Liver (tissue), 9 donors: ENCODE data around the gene NRF1. TPM values are rescaled to one million over a fixed set of nuclear protein-coding genes. Genes with fewer than 3 reads are reported as not detected.

ENCODE experiments used
- DNase-seq: peaks from one replicate; pipeline ENCODE4 v3.0.0-alpha.2; 2017; ENCODE audit warnings: low spot score
- H3K27ac ChIP-seq, 2 donors: one replicate each; pipeline ENCODE4 v1.7.0; 2013; ENCODE audit warnings: inconsistent platforms in 2 of 2, low read length in 2 of 2, control low read depth in 1 of 2, low read depth in 1 of 2, mild to moderate bottlenecking in 1 of 2
- H3K27me3 ChIP-seq, 4 donors: one replicate each; pipeline versions ENCODE4 v1.6.1 to v1.7.0; 2013; ENCODE audit warnings: low read length in 3 of 4, inconsistent platforms in 1 of 4, mild to moderate bottlenecking in 1 of 4, moderate library complexity in 1 of 4; ENCODE audit not compliant: control insufficient read depth in 4 of 4, insufficient read depth in 4 of 4
- H3K36me3 ChIP-seq, 4 donors: one replicate each; pipeline versions ENCODE4 v1.6.1 to v1.7.0; 2013; ENCODE audit warnings: low read length in 3 of 4, mild to moderate bottlenecking in 3 of 4, low read depth in 1 of 4, moderate library complexity in 1 of 4; ENCODE audit not compliant: control insufficient read depth in 4 of 4, insufficient read depth in 3 of 4
- H3K4me1 ChIP-seq, 4 donors: one replicate each; pipeline versions ENCODE4 v1.6.1 to v1.7.0; 2013; ENCODE audit warnings: low read length in 3 of 4, mild to moderate bottlenecking in 3 of 4, moderate library complexity in 1 of 4; ENCODE audit not compliant: control insufficient read depth in 4 of 4, insufficient read depth in 4 of 4
- H3K4me3 ChIP-seq, 3 donors: one replicate each; pipeline versions ENCODE4 v1.6.1 to v1.7.0; 2013; ENCODE audit warnings: low read length in 3 of 3, control low read depth in 1 of 3, low read depth in 1 of 3, mild to moderate bottlenecking in 1 of 3
- H3K9ac ChIP-seq, 2 donors: one replicate each; pipeline ENCODE4 v1.7.0; 2013; ENCODE audit warnings: low read length in 2 of 2, mild to moderate bottlenecking in 2 of 2, moderate library complexity in 2 of 2, control low read depth in 1 of 2, low read depth in 1 of 2
- H3K9me3 ChIP-seq, 4 donors: one replicate each; pipeline versions ENCODE4 v1.6.1 to v1.7.0; 2013; ENCODE audit warnings: low read length in 3 of 4; ENCODE audit not compliant: control insufficient read depth in 4 of 4
- EGR1 ChIP-seq, 2 donors: IDR thresholded peaks; 2 replicates each; pipeline ENCODE4 v1.6.1; 2016 to 2018; ENCODE audit warnings: antibody characterized with exemption in 2 of 2, low read depth in 2 of 2
- FOXA1 ChIP-seq: IDR thresholded peaks from 2 replicates; pipeline ENCODE4 v1.6.1; 2016; ENCODE audit warnings: antibody characterized with exemption
- FOXA2 ChIP-seq: IDR thresholded peaks from 2 replicates; pipeline ENCODE4 v1.6.1; 2016; ENCODE audit warnings: antibody characterized with exemption
- GABPA ChIP-seq, 2 donors: IDR thresholded peaks in 1 of 2; conservative IDR thresholded peaks in 1 of 2; 2 replicates each; pipeline ENCODE4 v1.6.1; 2016; ENCODE audit warnings: antibody characterized with exemption in 2 of 2, mild to moderate bottlenecking in 1 of 2, moderate library complexity in 1 of 2
- HNF4A ChIP-seq, 2 donors: conservative IDR thresholded peaks; 2 replicates each; pipeline ENCODE4 v1.6.1; 2016; ENCODE audit warnings: antibody characterized with exemption in 2 of 2, mild to moderate bottlenecking in 2 of 2
- JUND ChIP-seq, 2 donors: IDR thresholded peaks; 2 replicates each; pipeline ENCODE4 v1.6.1; 2016; ENCODE audit warnings: antibody characterized with exemption in 2 of 2
- NR2F2 ChIP-seq: IDR thresholded peaks from 2 replicates; pipeline ENCODE4 v1.6.1; 2016; ENCODE audit warnings: antibody characterized with exemption
- RAD21 ChIP-seq, 2 donors: IDR thresholded peaks; 2 replicates each; pipeline ENCODE4 v1.6.1; 2016; ENCODE audit warnings: antibody characterized with exemption in 2 of 2, mild to moderate bottlenecking in 2 of 2
- RXRA ChIP-seq, 2 donors: IDR thresholded peaks; 2 replicates each; pipeline ENCODE4 v1.6.1; 2017 to 2018; ENCODE audit warnings: antibody characterized with exemption in 2 of 2, mild to moderate bottlenecking in 1 of 2
- SP1 ChIP-seq: IDR thresholded peaks from 2 replicates; pipeline ENCODE4 v1.6.1; 2018; ENCODE audit warnings: antibody characterized with exemption, mild to moderate bottlenecking
- YY1 ChIP-seq: IDR thresholded peaks from 2 replicates; pipeline ENCODE4 v1.6.1; 2016; ENCODE audit warnings: antibody characterized with exemption, mild to moderate bottlenecking
- WGBS: extraction: QIAGEN DNeasy Blood & Tissue Kit; methylation state at CpG from one replicate; pipeline ENCODE4 v1.1.7; 2013; 5-methylcytosine and 5-hydroxymethylcytosine counted together
- polyA plus RNA-seq, 2 donors: library from polyadenylated mRNA; stranded (reverse) in 1 of 2; unstranded in 1 of 2; fragments of 200-250 nt in 1 of 2; fragments of >200 nt in 1 of 2; fragmentation: Nextera tagmentation in 1 of 2; extraction: Ambion mirVana in 1 of 2; gene quantifications; one replicate each; pipeline versions ENCODE4 v1.2.1 to v1.2.3, GENCODE V29; 2013 to 2015
- total RNA-seq, 2 donors: library from RNA; depleted of rRNA; stranded (reverse); fragments of >200 nt; gene quantifications; one replicate each; pipeline ENCODE4 v1.2.3, GENCODE V29; 2014
- TF ChIP-seq, protein P1 (sequence below): IDR thresholded peaks from 2 replicates; pipeline ENCODE4 v1.6.1; 2016; ENCODE audit warnings: antibody characterized with exemption
- TF ChIP-seq, protein P2 (sequence below): IDR thresholded peaks from 2 replicates; pipeline ENCODE4 v1.6.1; 2016; ENCODE audit warnings: antibody characterized with exemption
- TF ChIP-seq, protein P3 (sequence below): IDR thresholded peaks from 2 replicates; pipeline ENCODE4 v1.6.1; 2016; ENCODE audit warnings: antibody characterized with exemption
- TF ChIP-seq, protein P4 (sequence below): IDR thresholded peaks from 2 replicates; pipeline ENCODE4 v1.6.1; 2016; ENCODE audit warnings: antibody characterized with exemption, mild to moderate bottlenecking
- donor health status: healthy.
- donor health status: healthy.
- donor health status: healthy.
- donor health status: healthy.
- donor health status: healthy.

The NRF1 gene
- total and polyA plus RNA-seq, 4 donors, result 1.3 to 14.8 (median 5.3) TPM

DNA sequence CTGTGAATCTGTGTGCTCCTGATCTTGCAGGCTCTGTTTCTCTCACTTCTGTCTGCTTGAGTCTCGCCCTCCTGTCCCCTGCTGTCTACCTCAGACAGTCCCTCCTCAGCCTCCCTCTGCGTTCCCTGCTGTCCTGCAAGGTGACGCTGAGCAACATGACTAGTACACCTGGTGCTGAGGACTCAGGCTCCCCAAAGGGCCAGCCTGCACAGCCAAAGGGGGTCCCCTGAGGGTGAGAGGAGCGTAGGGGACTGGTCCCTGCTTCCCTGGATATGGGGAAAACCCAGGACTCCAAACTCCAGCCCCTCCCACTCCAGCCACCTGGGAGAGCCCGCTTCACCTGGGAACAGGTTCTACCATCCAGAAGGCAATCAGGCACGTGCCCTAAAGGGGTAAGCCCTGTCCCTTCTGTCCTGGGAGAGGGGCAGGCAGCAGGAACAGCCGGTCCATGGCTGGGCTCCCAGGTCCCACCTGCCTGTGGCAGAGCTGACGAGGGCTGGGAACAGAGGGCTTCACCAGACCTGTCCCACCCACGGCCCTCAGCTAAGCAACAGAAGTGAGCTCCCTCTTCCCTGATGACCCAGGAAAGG is 184.8 kb downstream of the NRF1 start:
- Histone ChIP-seq H3K36me3 (no peaks in the 10 kb centered on the region), H3K4me3 (no peak overlapping the region), H3K27ac (no peak overlapping the region), H3K27me3 (no peaks in the 10 kb centered on the region), H3K4me1 (no peaks in the 10 kb centered on the region), H3K9ac (no peak overlapping the region), H3K9me3 (no peaks in the 10 kb centered on the region)
- TF ChIP-seq HNF4A (conservative IDR thresholded peaks at IDR 0.05) (no peak), FOXA1 (no peak), RXRA (IDR thresholded peaks at IDR 0.05) (no peak), NR2F2 (no peak), GABPA (IDR thresholded peaks at IDR 0.05 in 1 of 2, conservative IDR thresholded peaks at IDR 0.05 in 1 of 2) (no peak)
- TF ChIP-seq, protein P1, sequence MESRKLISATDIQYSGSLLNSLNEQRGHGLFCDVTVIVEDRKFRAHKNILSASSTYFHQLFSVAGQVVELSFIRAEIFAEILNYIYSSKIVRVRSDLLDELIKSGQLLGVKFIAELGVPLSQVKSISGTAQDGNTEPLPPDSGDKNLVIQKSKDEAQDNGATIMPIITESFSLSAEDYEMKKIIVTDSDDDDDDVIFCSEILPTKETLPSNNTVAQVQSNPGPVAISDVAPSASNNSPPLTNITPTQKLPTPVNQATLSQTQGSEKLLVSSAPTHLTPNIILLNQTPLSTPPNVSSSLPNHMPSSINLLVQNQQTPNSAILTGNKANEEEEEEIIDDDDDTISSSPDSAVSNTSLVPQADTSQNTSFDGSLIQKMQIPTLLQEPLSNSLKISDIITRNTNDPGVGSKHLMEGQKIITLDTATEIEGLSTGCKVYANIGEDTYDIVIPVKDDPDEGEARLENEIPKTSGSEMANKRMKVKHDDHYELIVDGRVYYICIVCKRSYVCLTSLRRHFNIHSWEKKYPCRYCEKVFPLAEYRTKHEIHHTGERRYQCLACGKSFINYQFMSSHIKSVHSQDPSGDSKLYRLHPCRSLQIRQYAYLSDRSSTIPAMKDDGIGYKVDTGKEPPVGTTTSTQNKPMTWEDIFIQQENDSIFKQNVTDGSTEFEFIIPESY, result no peak
- no peak for DNase-seq
- WGBS, result 94% methylated on average over 9 of the region's 9 CpGs

DNA sequence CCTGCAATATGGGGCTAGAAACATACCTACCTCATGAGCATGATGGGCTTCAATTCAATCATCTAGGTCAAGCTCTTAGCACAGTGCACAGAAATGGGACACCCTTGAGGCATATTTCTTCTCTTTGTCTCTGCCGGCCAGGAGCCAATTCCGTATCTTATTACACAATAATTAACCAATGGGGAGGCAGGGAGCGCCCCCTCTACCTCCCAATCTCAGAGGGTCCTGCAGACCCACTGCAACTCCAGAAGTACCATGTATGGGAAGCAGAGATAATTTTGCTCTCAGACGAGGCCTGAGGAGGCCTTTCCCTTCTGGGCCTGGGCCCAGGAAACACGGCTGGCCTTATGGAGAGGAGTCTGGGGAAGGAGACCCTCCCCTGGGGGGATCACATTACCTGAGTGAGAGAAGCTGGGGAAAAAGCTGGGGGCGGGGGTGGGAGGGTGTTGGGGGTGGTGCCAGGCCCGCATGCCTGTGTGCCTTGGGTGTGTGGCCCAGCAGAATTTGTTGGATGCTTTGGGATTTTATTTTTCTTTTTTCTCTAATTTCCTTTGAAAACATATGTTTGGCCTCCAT is 185.8 kb downstream of the NRF1 start:
- Histone ChIP-seq H3K36me3 (no peaks in the 10 kb centered on the region), H3K9ac (no peak overlapping the region), H3K9me3 (no peaks in the 10 kb centered on the region), H3K4me3 (no peak overlapping the region), H3K27me3 (no peaks in the 10 kb centered on the region), H3K4me1 (no peaks in the 10 kb centered on the region), H3K27ac (no peak overlapping the region)
- no peak for DNase-seq
- TF ChIP-seq RXRA (IDR thresholded peaks at IDR 0.05) (no peak), YY1 (no peak), JUND (IDR thresholded peaks at IDR 0.05) (no peak), GABPA (IDR thresholded peaks at IDR 0.05 in 1 of 2, conservative IDR thresholded peaks at IDR 0.05 in 1 of 2) (no peak), FOXA2 (no peak), EGR1 (IDR thresholded peaks at IDR 0.05; ENCODE audit: low read depth in 2 of 2) (no peak), FOXA1 (no peak), NR2F2 (no peak), HNF4A (conservative IDR thresholded peaks at IDR 0.05) (no peak), RAD21 (IDR thresholded peaks at IDR 0.05) (no peak), SP1 (no peak)
- TF ChIP-seq, protein P1, result no peak
- TF ChIP-seq, protein P2, sequence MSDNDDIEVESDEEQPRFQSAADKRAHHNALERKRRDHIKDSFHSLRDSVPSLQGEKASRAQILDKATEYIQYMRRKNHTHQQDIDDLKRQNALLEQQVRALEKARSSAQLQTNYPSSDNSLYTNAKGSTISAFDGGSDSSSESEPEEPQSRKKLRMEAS, result no peak
- TF ChIP-seq, protein P3, sequence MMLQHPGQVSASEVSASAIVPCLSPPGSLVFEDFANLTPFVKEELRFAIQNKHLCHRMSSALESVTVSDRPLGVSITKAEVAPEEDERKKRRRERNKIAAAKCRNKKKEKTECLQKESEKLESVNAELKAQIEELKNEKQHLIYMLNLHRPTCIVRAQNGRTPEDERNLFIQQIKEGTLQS, result no peak
- TF ChIP-seq, protein P4, sequence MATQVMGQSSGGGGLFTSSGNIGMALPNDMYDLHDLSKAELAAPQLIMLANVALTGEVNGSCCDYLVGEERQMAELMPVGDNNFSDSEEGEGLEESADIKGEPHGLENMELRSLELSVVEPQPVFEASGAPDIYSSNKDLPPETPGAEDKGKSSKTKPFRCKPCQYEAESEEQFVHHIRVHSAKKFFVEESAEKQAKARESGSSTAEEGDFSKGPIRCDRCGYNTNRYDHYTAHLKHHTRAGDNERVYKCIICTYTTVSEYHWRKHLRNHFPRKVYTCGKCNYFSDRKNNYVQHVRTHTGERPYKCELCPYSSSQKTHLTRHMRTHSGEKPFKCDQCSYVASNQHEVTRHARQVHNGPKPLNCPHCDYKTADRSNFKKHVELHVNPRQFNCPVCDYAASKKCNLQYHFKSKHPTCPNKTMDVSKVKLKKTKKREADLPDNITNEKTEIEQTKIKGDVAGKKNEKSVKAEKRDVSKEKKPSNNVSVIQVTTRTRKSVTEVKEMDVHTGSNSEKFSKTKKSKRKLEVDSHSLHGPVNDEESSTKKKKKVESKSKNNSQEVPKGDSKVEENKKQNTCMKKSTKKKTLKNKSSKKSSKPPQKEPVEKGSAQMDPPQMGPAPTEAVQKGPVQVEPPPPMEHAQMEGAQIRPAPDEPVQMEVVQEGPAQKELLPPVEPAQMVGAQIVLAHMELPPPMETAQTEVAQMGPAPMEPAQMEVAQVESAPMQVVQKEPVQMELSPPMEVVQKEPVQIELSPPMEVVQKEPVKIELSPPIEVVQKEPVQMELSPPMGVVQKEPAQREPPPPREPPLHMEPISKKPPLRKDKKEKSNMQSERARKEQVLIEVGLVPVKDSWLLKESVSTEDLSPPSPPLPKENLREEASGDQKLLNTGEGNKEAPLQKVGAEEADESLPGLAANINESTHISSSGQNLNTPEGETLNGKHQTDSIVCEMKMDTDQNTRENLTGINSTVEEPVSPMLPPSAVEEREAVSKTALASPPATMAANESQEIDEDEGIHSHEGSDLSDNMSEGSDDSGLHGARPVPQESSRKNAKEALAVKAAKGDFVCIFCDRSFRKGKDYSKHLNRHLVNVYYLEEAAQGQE, result no peak
- 85% methylated on average over 7 of the region's 7 CpGs for WGBS
